WTC11 (cell line): ENCODE data around the gene ITGA6. TPM values are rescaled to one million over a fixed set of nuclear protein-coding genes. Genes with fewer than 3 reads are reported as not detected.

Experiments used
- ATAC-seq: fragments of 200-7000 bp; cut with Tn5 transposase; 2 replicates; pipeline ENCODE4 v1.10.0; 2021; ENCODE audit warnings: mild to moderate bottlenecking, moderate library complexity
- CTCF ChIA-PET: fragments of 300-600 bp; sonication (Branson Sonifier 250); formaldehyde crosslinking; loops from one replicate; lab custom pipeline; 2021; ENCODE audit warnings: antibody characterized with exemption; lab: Charles Lee
- POLR2A ChIA-PET: fragments of 350-600 bp; sonication (Branson Sonifier 250); formaldehyde crosslinking; loops from one replicate; lab custom pipeline; 2021; ENCODE audit warnings: antibody characterized with exemption; lab: Charles Lee
- DNase-seq: peaks from one replicate; pipeline ENCODE4 v3.0.0; 2021; ENCODE audit warnings: low spot score
- H3K27ac Mint-ChIP-seq: 2 replicates; pipeline ENCODE4 v1.8.0; 2021; ENCODE audit warnings: mixed read lengths
- H3K27me3 Mint-ChIP-seq: 2 replicates; pipeline ENCODE4 v1.8.0; 2021; ENCODE audit warnings: low read depth, mild to moderate bottlenecking, moderate library complexity, mixed read lengths
- H3K36me3 Mint-ChIP-seq: 2 replicates; pipeline ENCODE4 v1.8.0; 2021; ENCODE audit warnings: mixed read lengths
- H3K4me1 Mint-ChIP-seq: 2 replicates; pipeline ENCODE4 v1.8.0; 2022; ENCODE audit warnings: mixed read lengths
- H3K4me3 Mint-ChIP-seq: 2 replicates; pipeline ENCODE4 v1.8.0; 2021; ENCODE audit warnings: mild to moderate bottlenecking, moderate library complexity, mixed read lengths
- H3K9me3 Mint-ChIP-seq: 2 replicates; pipeline ENCODE4 v1.8.0; 2021; ENCODE audit warnings: mixed read lengths
- CBFB ChIP-seq: sonication (generic); formaldehyde crosslinking; IDR thresholded peaks from 2 replicates; pipeline ENCODE4 v1.8.1; 2022; ENCODE audit warnings: mild to moderate bottlenecking, low read depth, missing genetic modification reagents
- ETV6 ChIP-seq: sonication (generic); formaldehyde crosslinking; IDR thresholded peaks from 2 replicates; pipeline ENCODE4 v1.8.1; 2022; ENCODE audit warnings: mild to moderate bottlenecking, missing genetic modification reagents
- FOXJ3 ChIP-seq: sonication (generic); formaldehyde crosslinking; IDR thresholded peaks from 2 replicates; pipeline ENCODE4 v1.9.0; 2021; ENCODE audit warnings: missing genetic modification reagents, mild to moderate bottlenecking, borderline replicate concordance
- FOXP1 ChIP-seq: sonication (generic); formaldehyde crosslinking; IDR thresholded peaks from 2 replicates; pipeline ENCODE4 v1.8.0; 2022; ENCODE audit warnings: missing genetic modification reagents, mild to moderate bottlenecking, moderate library complexity, borderline replicate concordance
- GABPB1 ChIP-seq: sonication (generic); formaldehyde crosslinking; IDR thresholded peaks from 2 replicates; pipeline ENCODE4 v1.8.1; 2023; ENCODE audit warnings: mild to moderate bottlenecking, missing genetic modification reagents
- GRHL2 ChIP-seq: fragments of 250-450 bp; sonication (Bioruptor Pico); IDR thresholded peaks from 2 replicates; pipeline ENCODE4 v1.8.0; 2022; ENCODE audit warnings: mild to moderate bottlenecking, moderate library complexity; ENCODE audit not compliant: insufficient replicate concordance, severe bottlenecking
- NFYB ChIP-seq: sonication (generic); formaldehyde crosslinking; conservative IDR thresholded peaks from 2 replicates; pipeline ENCODE4 v1.8.0; 2022; ENCODE audit warnings: low read depth, missing genetic modification reagents
- RELA ChIP-seq: sonication (generic); formaldehyde crosslinking; IDR thresholded peaks from 2 replicates; pipeline ENCODE4 v1.8.1; 2022; ENCODE audit warnings: missing genetic modification reagents, mild to moderate bottlenecking, borderline replicate concordance
- SMAD3 ChIP-seq: sonication (generic); formaldehyde crosslinking; IDR thresholded peaks from 2 replicates; pipeline ENCODE4 v1.8.0; 2022; ENCODE audit warnings: missing genetic modification reagents, mild to moderate bottlenecking, borderline replicate concordance
- ZBTB21 ChIP-seq: sonication (generic); formaldehyde crosslinking; IDR thresholded peaks from 2 replicates; pipeline ENCODE4 v1.8.1; 2023; ENCODE audit warnings: mild to moderate bottlenecking, missing genetic modification reagents, borderline replicate concordance
- ZNF263 ChIP-seq: sonication (generic); formaldehyde crosslinking; IDR thresholded peaks from 2 replicates; pipeline ENCODE4 v1.8.1; 2022; ENCODE audit warnings: low read depth, mild to moderate bottlenecking, moderate library complexity, missing genetic modification reagents
- total RNA-seq: library from RNA; stranded (reverse); gene quantifications from 3 replicates; pipeline ENCODE4 v1.2.3, GENCODE V29; 2021
- TF ChIP-seq, protein P1 (sequence below): sonication (generic); formaldehyde crosslinking; IDR thresholded peaks from 2 replicates; pipeline ENCODE4 v1.8.0; 2022; ENCODE audit warnings: mild to moderate bottlenecking, missing genetic modification reagents
- TF ChIP-seq, protein P2 (sequence below): sonication (generic); formaldehyde crosslinking; IDR thresholded peaks from 2 replicates; pipeline ENCODE4 v1.8.0; 2023; ENCODE audit warnings: missing genetic modification reagents, mild to moderate bottlenecking, borderline replicate concordance
- TF ChIP-seq, protein P3 (sequence below): sonication (generic); formaldehyde crosslinking; conservative IDR thresholded peaks from 2 replicates; pipeline ENCODE4 v1.8.1; 2023; ENCODE audit warnings: mild to moderate bottlenecking, low read depth, missing genetic modification reagents, moderate library complexity
- TF ChIP-seq, protein P4 (sequence below): sonication (generic); formaldehyde crosslinking; IDR thresholded peaks from 2 replicates; pipeline ENCODE4 v1.8.1; 2023; ENCODE audit warnings: mild to moderate bottlenecking, missing genetic modification reagents, moderate library complexity
- TF ChIP-seq, protein P5 (sequence below): sonication (generic); formaldehyde crosslinking; IDR thresholded peaks from 2 replicates; pipeline ENCODE4 v1.8.0; 2022; ENCODE audit warnings: mild to moderate bottlenecking, missing genetic modification reagents
- TF ChIP-seq, protein P6 (sequence below): sonication (generic); formaldehyde crosslinking; IDR thresholded peaks from 2 replicates; pipeline ENCODE4 v1.8.1; 2022; ENCODE audit warnings: low read depth, missing genetic modification reagents, borderline replicate concordance
- TF ChIP-seq, protein P7 (sequence below): fragments of 250-450 bp; sonication (Bioruptor Pico); IDR thresholded peaks from 2 replicates; pipeline ENCODE4 v1.9.0; 2021; ENCODE audit warnings: mild to moderate bottlenecking

The ITGA6 gene
- total RNA-seq, 1 experiment from 2014 or later: 83.6 TPM

DNA sequence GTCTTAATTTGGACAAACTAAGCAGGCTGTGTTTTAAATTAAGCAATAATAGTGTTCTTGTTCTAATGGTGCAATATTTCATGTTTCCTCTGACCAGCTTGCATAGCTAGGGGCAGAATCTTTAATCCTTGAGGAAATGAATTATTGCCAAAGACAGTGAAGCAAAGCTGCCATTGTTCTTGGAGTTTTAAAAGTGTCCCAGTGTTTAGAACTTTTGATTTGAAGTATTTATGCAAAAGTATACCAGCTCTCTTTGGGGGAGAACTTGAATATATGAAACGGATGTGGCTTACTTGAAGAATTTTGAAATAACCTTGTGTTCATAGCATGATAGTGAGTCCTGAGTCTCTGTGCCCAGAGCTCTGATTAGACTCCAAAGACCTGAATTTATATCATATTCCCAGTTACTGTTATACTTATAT is 33.4 kb downstream of the ITGA6 start (continued):
- TF ChIP-seq, protein P1, sequence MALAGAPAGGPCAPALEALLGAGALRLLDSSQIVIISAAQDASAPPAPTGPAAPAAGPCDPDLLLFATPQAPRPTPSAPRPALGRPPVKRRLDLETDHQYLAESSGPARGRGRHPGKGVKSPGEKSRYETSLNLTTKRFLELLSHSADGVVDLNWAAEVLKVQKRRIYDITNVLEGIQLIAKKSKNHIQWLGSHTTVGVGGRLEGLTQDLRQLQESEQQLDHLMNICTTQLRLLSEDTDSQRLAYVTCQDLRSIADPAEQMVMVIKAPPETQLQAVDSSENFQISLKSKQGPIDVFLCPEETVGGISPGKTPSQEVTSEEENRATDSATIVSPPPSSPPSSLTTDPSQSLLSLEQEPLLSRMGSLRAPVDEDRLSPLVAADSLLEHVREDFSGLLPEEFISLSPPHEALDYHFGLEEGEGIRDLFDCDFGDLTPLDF: no peak
- no peak for TF ChIP-seq GABPB1 (CRISPR knock-in tag)
- TF ChIP-seq ETV6 (CRISPR knock-in tag): no peak
- TF ChIP-seq ZBTB21: no peak
- TF ChIP-seq, protein P2, sequence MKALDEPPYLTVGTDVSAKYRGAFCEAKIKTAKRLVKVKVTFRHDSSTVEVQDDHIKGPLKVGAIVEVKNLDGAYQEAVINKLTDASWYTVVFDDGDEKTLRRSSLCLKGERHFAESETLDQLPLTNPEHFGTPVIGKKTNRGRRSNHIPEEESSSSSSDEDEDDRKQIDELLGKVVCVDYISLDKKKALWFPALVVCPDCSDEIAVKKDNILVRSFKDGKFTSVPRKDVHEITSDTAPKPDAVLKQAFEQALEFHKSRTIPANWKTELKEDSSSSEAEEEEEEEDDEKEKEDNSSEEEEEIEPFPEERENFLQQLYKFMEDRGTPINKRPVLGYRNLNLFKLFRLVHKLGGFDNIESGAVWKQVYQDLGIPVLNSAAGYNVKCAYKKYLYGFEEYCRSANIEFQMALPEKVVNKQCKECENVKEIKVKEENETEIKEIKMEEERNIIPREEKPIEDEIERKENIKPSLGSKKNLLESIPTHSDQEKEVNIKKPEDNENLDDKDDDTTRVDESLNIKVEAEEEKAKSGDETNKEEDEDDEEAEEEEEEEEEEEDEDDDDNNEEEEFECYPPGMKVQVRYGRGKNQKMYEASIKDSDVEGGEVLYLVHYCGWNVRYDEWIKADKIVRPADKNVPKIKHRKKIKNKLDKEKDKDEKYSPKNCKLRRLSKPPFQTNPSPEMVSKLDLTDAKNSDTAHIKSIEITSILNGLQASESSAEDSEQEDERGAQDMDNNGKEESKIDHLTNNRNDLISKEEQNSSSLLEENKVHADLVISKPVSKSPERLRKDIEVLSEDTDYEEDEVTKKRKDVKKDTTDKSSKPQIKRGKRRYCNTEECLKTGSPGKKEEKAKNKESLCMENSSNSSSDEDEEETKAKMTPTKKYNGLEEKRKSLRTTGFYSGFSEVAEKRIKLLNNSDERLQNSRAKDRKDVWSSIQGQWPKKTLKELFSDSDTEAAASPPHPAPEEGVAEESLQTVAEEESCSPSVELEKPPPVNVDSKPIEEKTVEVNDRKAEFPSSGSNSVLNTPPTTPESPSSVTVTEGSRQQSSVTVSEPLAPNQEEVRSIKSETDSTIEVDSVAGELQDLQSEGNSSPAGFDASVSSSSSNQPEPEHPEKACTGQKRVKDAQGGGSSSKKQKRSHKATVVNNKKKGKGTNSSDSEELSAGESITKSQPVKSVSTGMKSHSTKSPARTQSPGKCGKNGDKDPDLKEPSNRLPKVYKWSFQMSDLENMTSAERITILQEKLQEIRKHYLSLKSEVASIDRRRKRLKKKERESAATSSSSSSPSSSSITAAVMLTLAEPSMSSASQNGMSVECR (CRISPR knock-in tag): no peak
- TF ChIP-seq SMAD3: no peak
- no peak for TF ChIP-seq GRHL2
- TF ChIP-seq, protein P3, sequence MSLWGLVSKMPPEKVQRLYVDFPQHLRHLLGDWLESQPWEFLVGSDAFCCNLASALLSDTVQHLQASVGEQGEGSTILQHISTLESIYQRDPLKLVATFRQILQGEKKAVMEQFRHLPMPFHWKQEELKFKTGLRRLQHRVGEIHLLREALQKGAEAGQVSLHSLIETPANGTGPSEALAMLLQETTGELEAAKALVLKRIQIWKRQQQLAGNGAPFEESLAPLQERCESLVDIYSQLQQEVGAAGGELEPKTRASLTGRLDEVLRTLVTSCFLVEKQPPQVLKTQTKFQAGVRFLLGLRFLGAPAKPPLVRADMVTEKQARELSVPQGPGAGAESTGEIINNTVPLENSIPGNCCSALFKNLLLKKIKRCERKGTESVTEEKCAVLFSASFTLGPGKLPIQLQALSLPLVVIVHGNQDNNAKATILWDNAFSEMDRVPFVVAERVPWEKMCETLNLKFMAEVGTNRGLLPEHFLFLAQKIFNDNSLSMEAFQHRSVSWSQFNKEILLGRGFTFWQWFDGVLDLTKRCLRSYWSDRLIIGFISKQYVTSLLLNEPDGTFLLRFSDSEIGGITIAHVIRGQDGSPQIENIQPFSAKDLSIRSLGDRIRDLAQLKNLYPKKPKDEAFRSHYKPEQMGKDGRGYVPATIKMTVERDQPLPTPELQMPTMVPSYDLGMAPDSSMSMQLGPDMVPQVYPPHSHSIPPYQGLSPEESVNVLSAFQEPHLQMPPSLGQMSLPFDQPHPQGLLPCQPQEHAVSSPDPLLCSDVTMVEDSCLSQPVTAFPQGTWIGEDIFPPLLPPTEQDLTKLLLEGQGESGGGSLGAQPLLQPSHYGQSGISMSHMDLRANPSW: no peak

DNA sequence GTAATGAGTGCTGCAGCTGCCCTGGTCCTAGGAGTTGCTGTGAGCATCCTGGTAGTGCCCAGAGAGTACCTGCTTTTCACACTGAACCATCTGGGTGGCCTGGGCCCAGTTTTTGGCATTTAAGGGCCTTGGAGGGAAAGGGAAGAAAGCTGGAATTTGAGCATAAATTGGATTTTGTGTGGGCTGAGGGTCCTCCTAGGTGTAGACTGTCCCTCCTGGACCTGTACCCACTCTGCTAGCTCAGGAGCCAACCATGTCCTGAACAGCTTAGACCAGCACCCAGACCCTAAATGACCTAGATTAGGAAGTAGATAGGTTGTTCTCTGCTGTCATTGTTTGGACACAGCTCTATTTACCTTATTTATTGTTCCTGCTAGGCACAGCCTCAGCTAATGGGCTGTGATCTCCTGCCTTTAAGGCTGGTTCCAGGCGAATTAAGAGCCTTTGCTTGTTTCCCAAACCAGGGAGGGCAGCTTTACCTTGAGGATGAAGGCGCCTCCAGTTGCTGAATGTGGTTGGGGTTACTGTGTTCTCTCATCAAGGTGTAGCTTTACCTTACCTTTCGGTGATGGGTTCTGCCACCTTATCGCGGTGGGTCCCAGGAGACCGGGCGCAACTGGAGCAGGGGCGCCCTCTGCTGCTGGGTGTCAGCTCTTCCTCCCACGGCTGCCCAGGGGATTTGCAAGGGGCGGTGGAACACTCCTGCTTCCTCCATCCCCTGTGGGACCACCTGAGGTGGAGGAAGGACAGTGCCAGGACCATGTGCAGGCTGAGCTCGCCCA is 34.4 kb downstream of the ITGA6 start:
- H3K9me3 Mint-ChIP-seq: no peaks in the 10 kb centered on the region
- DNase-seq (peak; percentile 88), ATAC-seq (peak; percentile 91)
- no peak overlapping the region for H3K4me3 Mint-ChIP-seq
- H3K36me3 Mint-ChIP-seq: peaks cover 9% of the 10 kb centered on the region
- no peaks in the 10 kb centered on the region for H3K27me3 Mint-ChIP-seq
- peaks cover 76% of the 10 kb centered on the region for H3K4me1 Mint-ChIP-seq
- no peak overlapping the region for H3K27ac Mint-ChIP-seq
- CTCF ChIA-PET: interaction anchor here (0.5 to 4.1 kb wide), 79 partner anchors 9 to 758 kb away, joined by 3 to 136 read pairs (median 5); partner anchors contain the start of genes ITGA6 and PDK1
- POLR2A ChIA-PET: interaction anchor here (1.1 to 2.0 kb wide), 4 partner anchors 33 to 289 kb away, joined by 3 to 11 read pairs (median 8); partner anchors contain the start of gene ITGA6
- TF ChIP-seq, protein P4, sequence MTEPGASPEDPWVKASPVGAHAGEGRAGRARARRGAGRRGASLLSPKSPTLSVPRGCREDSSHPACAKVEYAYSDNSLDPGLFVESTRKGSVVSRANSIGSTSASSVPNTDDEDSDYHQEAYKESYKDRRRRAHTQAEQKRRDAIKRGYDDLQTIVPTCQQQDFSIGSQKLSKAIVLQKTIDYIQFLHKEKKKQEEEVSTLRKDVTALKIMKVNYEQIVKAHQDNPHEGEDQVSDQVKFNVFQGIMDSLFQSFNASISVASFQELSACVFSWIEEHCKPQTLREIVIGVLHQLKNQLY: no peak
- no peak for TF ChIP-seq FOXJ3
- TF ChIP-seq GRHL2: no peak
- TF ChIP-seq, protein P5, sequence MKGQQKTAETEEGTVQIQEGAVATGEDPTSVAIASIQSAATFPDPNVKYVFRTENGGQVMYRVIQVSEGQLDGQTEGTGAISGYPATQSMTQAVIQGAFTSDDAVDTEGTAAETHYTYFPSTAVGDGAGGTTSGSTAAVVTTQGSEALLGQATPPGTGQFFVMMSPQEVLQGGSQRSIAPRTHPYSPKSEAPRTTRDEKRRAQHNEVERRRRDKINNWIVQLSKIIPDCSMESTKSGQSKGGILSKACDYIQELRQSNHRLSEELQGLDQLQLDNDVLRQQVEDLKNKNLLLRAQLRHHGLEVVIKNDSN (CRISPR knock-in tag): no peak
- TF ChIP-seq RELA: no peak
- TF ChIP-seq, protein P6, sequence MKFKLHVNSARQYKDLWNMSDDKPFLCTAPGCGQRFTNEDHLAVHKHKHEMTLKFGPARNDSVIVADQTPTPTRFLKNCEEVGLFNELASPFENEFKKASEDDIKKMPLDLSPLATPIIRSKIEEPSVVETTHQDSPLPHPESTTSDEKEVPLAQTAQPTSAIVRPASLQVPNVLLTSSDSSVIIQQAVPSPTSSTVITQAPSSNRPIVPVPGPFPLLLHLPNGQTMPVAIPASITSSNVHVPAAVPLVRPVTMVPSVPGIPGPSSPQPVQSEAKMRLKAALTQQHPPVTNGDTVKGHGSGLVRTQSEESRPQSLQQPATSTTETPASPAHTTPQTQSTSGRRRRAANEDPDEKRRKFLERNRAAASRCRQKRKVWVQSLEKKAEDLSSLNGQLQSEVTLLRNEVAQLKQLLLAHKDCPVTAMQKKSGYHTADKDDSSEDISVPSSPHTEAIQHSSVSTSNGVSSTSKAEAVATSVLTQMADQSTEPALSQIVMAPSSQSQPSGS: no peak
- TF ChIP-seq NFYB (CRISPR knock-in tag): no peak
- TF ChIP-seq, protein P7, sequence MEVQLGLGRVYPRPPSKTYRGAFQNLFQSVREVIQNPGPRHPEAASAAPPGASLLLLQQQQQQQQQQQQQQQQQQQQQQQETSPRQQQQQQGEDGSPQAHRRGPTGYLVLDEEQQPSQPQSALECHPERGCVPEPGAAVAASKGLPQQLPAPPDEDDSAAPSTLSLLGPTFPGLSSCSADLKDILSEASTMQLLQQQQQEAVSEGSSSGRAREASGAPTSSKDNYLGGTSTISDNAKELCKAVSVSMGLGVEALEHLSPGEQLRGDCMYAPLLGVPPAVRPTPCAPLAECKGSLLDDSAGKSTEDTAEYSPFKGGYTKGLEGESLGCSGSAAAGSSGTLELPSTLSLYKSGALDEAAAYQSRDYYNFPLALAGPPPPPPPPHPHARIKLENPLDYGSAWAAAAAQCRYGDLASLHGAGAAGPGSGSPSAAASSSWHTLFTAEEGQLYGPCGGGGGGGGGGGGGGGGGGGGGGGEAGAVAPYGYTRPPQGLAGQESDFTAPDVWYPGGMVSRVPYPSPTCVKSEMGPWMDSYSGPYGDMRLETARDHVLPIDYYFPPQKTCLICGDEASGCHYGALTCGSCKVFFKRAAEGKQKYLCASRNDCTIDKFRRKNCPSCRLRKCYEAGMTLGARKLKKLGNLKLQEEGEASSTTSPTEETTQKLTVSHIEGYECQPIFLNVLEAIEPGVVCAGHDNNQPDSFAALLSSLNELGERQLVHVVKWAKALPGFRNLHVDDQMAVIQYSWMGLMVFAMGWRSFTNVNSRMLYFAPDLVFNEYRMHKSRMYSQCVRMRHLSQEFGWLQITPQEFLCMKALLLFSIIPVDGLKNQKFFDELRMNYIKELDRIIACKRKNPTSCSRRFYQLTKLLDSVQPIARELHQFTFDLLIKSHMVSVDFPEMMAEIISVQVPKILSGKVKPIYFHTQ (CRISPR knock-in tag): no peak
- 0 out of 2 replicates have a peak, but pooled peaks have one; percentile 62 for TF ChIP-seq FOXP1
- 0 out of 2 replicates have a peak, but pooled peaks have one; percentile 37 for TF ChIP-seq ZBTB21
- TF ChIP-seq CBFB (CRISPR knock-in tag): no peak
- no peak for TF ChIP-seq ZNF263
